Measurements from ENCODE around the gene IGSF5.

The IGSF5 gene

GRCh38 chr21:39763272-39763970, 18.4 kb downstream of the IGSF5 start:
- no peak overlapping the region for H3K9ac ChIP-seq (ENCODE audit: low read depth, low read length)
- no peaks in the 10 kb centered on the region for H3K36me3 ChIP-seq (ENCODE audit: insufficient read depth, low read length)
- H3K4me1 ChIP-seq (ENCODE audit: insufficient read depth, low read length): no peaks in the 10 kb centered on the region
- no peaks in the 10 kb centered on the region for H3K9me3 ChIP-seq (ENCODE audit: control insufficient read depth, insufficient read depth, low read length)

GRCh38 chr21:39774227-39774626, 29.2 kb downstream of the IGSF5 start:
- H3K9ac ChIP-seq (ENCODE audit: low read depth, low read length): no peak overlapping the region
- H3K9me3 ChIP-seq (ENCODE audit: control insufficient read depth, insufficient read depth, low read length): no peaks in the 10 kb centered on the region
- peaks cover 6% of the 10 kb centered on the region; the same call in 1 of the 2 replicates for H3K4me1 ChIP-seq (ENCODE audit: insufficient read depth, low read length)
- no peaks in the 10 kb centered on the region for H3K36me3 ChIP-seq (ENCODE audit: insufficient read depth, low read length)

- Histone ChIP-seq H3K9me3 (ENCODE audit: control insufficient read depth, insufficient read depth, low read length) (no peaks in the 10 kb centered on the region), H3K9ac (ENCODE audit: low read depth, low read length) (no peak overlapping the region), H3K4me1 (ENCODE audit: insufficient read depth, low read length) (peaks cover 6% of the 10 kb centered on the region; the same call in 1 of the 2 replicates), H3K36me3 (ENCODE audit: insufficient read depth, low read length) (no peaks in the 10 kb centered on the region)
Measured at GRCh38 chr21:39775816-39776215, 30.8 kb downstream of the IGSF5 start.

GRCh38 chr21:39776589-39776988, 31.6 kb downstream of the IGSF5 start:
- Histone ChIP-seq H3K9me3 (ENCODE audit: control insufficient read depth, insufficient read depth, low read length) (no peaks in the 10 kb centered on the region), H3K9ac (ENCODE audit: low read depth, low read length) (no peak overlapping the region), H3K4me1 (ENCODE audit: insufficient read depth, low read length) (peaks cover 6% of the 10 kb centered on the region; the same call in 1 of the 2 replicates), H3K36me3 (ENCODE audit: insufficient read depth, low read length) (no peaks in the 10 kb centered on the region)

- Histone ChIP-seq H3K9me3 (ENCODE audit: control insufficient read depth, insufficient read depth, low read length) (no peaks in the 10 kb centered on the region), H3K36me3 (ENCODE audit: insufficient read depth, low read length) (no peaks in the 10 kb centered on the region), H3K4me1 (ENCODE audit: insufficient read depth, low read length) (no peaks in the 10 kb centered on the region), H3K9ac (ENCODE audit: low read depth, low read length) (no peak overlapping the region)
Measured at GRCh38 chr21:39781331-39781730, 36.3 kb downstream of the IGSF5 start.

- Histone ChIP-seq H3K9me3 (ENCODE audit: control insufficient read depth, insufficient read depth, low read length) (peaks cover 7% of the 10 kb centered on the region), H3K4me1 (ENCODE audit: insufficient read depth, low read length) (no peaks in the 10 kb centered on the region), H3K9ac (ENCODE audit: low read depth, low read length) (no peak overlapping the region; the same call in 1 of the 2 replicates)
Measured at GRCh38 chr21:39788383-39788782, 43.4 kb downstream of the IGSF5 start.

GRCh38 chr21:39796466-39796865, 51.5 kb downstream of the IGSF5 start:
- no peak overlapping the region for H3K9ac ChIP-seq (ENCODE audit: low read depth, low read length)
- peaks cover 4% of the 10 kb centered on the region for H3K9me3 ChIP-seq (ENCODE audit: control insufficient read depth, insufficient read depth, low read length)
- H3K4me1 ChIP-seq (ENCODE audit: insufficient read depth, low read length): no peaks in the 10 kb centered on the region
- no peaks in the 10 kb centered on the region for H3K36me3 ChIP-seq (ENCODE audit: insufficient read depth, low read length)

More at GRCh38 chr21:39788383-39788782, 43.4 kb downstream of the IGSF5 start:
- no peaks in the 10 kb centered on the region for H3K36me3 ChIP-seq (ENCODE audit: insufficient read depth, low read length)

- Histone ChIP-seq H3K4me1 (ENCODE audit: insufficient read depth, low read length) (no peaks in the 10 kb centered on the region), H3K36me3 (ENCODE audit: insufficient read depth, low read length) (no peaks in the 10 kb centered on the region), H3K9me3 (ENCODE audit: control insufficient read depth, insufficient read depth, low read length) (no peaks in the 10 kb centered on the region), H3K9ac (ENCODE audit: low read depth, low read length) (no peak overlapping the region)
Measured at GRCh38 chr21:39799178-39799577, 54.2 kb downstream of the IGSF5 start.

GRCh38 chr21:39800311-39800710, 55.3 kb downstream of the IGSF5 start:
- Histone ChIP-seq H3K36me3 (ENCODE audit: insufficient read depth, low read length) (no peaks in the 10 kb centered on the region), H3K9ac (ENCODE audit: low read depth, low read length) (no peak overlapping the region), H3K4me1 (ENCODE audit: insufficient read depth, low read length) (no peaks in the 10 kb centered on the region), H3K9me3 (ENCODE audit: control insufficient read depth, insufficient read depth, low read length) (no peaks in the 10 kb centered on the region)

GRCh38 chr21:39802217-39802616, 57.2 kb downstream of the IGSF5 start:
- no peaks in the 10 kb centered on the region for H3K4me1 ChIP-seq (ENCODE audit: insufficient read depth, low read length)
- H3K9me3 ChIP-seq (ENCODE audit: control insufficient read depth, insufficient read depth, low read length): no peaks in the 10 kb centered on the region
- H3K9ac ChIP-seq (ENCODE audit: low read depth, low read length): no peak overlapping the region
- no peaks in the 10 kb centered on the region for H3K36me3 ChIP-seq (ENCODE audit: insufficient read depth, low read length)

- Histone ChIP-seq H3K9ac (ENCODE audit: low read depth, low read length) (no peak overlapping the region), H3K4me1 (ENCODE audit: insufficient read depth, low read length) (no peaks in the 10 kb centered on the region), H3K9me3 (ENCODE audit: control insufficient read depth, insufficient read depth, low read length) (no peaks in the 10 kb centered on the region), H3K36me3 (ENCODE audit: insufficient read depth, low read length) (no peaks in the 10 kb centered on the region)
Measured at GRCh38 chr21:39803393-39803792, 58.4 kb downstream of the IGSF5 start.

- Histone ChIP-seq H3K36me3 (ENCODE audit: insufficient read depth, low read length) (no peaks in the 10 kb centered on the region), H3K4me1 (ENCODE audit: insufficient read depth, low read length) (no peaks in the 10 kb centered on the region), H3K9me3 (ENCODE audit: control insufficient read depth, insufficient read depth, low read length) (no peaks in the 10 kb centered on the region), H3K9ac (ENCODE audit: low read depth, low read length) (no peak overlapping the region)
Measured at GRCh38 chr21:39804240-39804639, 59.3 kb downstream of the IGSF5 start.

GRCh38 chr21:39805983-39806382, 61.0 kb downstream of the IGSF5 start:
- H3K9ac ChIP-seq (ENCODE audit: low read depth, low read length): no peak overlapping the region
- H3K9me3 ChIP-seq (ENCODE audit: control insufficient read depth, insufficient read depth, low read length): no peaks in the 10 kb centered on the region
- no peaks in the 10 kb centered on the region for H3K36me3 ChIP-seq (ENCODE audit: insufficient read depth, low read length)
- H3K4me1 ChIP-seq (ENCODE audit: insufficient read depth, low read length): no peaks in the 10 kb centered on the region

- Histone ChIP-seq H3K9me3 (ENCODE audit: control insufficient read depth, insufficient read depth, low read length) (no peaks in the 10 kb centered on the region), H3K36me3 (ENCODE audit: insufficient read depth, low read length) (no peaks in the 10 kb centered on the region), H3K9ac (ENCODE audit: low read depth, low read length) (no peak overlapping the region), H3K4me1 (ENCODE audit: insufficient read depth, low read length) (no peaks in the 10 kb centered on the region)
Measured at GRCh38 chr21:39807738-39808137, 62.8 kb downstream of the IGSF5 start.

GRCh38 chr21:39809936-39810335, 65.0 kb downstream of the IGSF5 start:
- Histone ChIP-seq H3K9ac (ENCODE audit: low read depth, low read length) (no peak overlapping the region), H3K4me1 (ENCODE audit: insufficient read depth, low read length) (no peaks in the 10 kb centered on the region), H3K9me3 (ENCODE audit: control insufficient read depth, insufficient read depth, low read length) (no peaks in the 10 kb centered on the region), H3K36me3 (ENCODE audit: insufficient read depth, low read length) (no peaks in the 10 kb centered on the region)

Data from ES-I3 (cell line).